GM21619 (cell line): ENCODE results near the gene IGF1R.
A peak's percentile ranks its signal among the peaks of the same experiment; 100 is the strongest.

Source experiments
- ATAC-seq: cut with Tn5 transposase; IDR thresholded peaks from one replicate; pipeline ENCODE4 v1.9.1; 2021; ENCODE audit not compliant: unreplicated experiment

Gene IGF1R

DNA sequence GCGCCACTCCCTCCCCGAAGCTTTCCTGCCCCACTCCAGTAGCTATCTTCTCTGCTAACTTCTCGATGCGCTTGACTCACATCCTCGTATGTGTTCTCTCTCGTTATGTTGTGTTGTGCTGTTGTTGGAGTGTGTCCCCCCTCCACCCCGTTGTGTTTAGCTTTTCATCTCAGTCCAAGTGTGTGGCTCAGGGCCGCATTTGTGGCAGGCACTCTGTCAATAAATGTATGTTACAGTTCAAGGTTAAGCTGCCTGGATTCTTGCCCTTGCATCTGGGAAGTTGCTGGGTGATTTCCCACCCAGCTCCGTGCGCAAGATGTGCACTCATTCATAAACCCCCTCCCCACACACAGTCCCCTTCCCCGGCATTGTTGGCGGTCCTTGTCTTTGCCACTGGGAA is 287.4 kb downstream of the IGF1R start:
- ATAC-seq: no peak

DNA sequence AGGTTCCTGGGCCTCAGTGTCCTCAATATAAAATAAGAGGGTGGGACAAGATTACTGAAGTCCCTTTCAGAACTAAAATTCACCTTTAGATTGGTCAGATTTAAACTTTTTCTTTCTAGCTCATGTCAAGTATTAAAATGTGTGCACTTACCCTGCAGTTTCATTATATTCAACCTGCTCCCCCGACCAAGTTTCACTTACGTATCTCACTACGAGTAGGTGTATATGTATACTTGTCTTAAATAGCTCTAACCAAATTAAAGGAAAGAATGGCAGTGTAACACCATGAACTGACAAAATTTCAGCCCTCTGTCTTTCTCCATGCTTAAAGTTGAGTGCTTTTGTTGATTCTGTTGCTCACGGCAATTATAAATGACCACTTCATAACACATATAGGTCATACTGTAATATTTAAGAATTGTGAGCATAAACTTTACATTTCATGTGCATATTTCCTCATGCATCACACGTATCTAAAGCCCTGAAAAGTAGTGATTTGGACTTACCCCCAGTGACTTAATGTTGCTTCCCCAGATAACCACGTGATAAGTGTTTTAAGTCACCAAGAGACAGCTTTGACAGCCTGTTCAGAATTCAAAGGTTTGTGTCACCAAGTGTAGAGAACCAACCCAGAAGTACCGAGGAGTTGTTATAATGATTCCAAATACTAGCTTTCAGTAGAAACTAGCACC is 289.2 kb downstream of the IGF1R start:
- peak; percentile 70 for ATAC-seq

DNA sequence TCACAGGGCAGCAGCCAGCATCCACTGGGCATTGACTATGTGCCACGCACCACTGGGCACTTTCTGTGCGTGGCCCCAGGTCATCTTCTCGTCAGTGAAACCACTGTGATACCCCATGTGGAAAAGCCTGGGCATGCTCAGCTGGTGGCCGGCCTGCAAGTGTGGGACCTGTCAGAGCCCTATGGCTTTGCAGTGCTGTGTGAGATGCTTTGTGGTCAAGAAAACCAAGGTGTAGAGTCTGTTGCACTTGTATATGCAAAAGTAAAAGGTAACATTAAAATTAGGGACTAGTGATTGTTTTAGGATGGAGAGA is 289.7 kb downstream of the IGF1R start:
- ATAC-seq: peak; percentile 56

- no peak for ATAC-seq
Measured at GRCh38 chr15:98938799-98939198, 290.5 kb downstream of the IGF1R start.

- no peak for ATAC-seq
Measured at GRCh38 chr15:98939311-98940080, 291.2 kb downstream of the IGF1R start.

- no peak for ATAC-seq
Measured at GRCh38 chr15:98941595-98942255, 293.4 kb downstream of the IGF1R start.

- no peak for ATAC-seq
Measured at GRCh38 chr15:98942431-98942830, 294.1 kb downstream of the IGF1R start.

DNA sequence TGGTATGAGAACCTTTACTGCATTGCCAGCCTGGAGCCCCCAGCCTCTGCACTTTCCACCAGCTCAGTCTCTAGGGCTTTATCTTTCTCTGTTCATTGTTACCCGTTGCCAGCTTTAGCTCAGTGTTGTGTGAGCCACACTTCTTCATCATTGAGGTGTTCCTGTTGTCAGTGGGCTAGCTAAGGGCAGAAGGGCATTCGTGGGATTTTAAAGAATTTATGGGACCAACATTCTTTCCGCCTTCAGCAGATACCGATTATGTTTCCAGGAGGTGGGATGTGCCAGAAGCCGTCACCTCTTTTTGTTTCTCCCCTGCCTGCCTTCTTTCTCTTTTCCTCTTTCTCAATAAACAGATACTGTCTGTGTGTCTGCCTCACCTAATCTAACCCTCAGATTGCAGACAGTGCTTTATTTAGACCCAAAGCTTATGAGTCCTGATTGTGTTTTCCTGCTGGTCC is 294.7 kb downstream of the IGF1R start:
- no peak for ATAC-seq

DNA sequence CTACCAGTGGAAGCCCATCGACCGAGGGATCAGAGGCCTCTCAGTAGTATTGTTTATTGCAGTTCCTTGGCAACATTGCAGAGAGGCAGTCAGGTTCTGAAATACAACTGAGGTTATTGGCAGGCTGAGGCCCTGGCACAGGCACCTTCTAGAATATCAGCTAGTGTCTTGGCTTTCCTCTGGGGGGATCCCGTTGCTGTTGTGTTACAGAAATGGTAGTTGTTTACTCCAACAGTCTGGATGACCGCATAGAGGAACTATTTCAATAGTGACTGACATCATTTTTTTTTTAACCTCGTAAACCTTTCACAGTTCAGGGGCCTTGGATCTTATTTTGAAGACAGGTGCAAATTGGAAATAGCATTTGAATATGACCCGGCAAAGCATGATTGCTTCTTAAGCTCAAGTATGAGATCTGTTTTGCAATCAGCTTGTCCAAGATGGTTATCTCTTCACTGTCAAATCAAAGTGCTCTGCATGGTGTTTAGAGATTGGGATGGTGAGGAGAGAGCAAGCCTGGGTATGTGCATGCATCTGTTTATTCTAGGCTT is 295.3 kb downstream of the IGF1R start:
- no peak for ATAC-seq

- ATAC-seq: no peak
Measured at GRCh38 chr15:98946301-98947255, 298.2 kb downstream of the IGF1R start.

DNA sequence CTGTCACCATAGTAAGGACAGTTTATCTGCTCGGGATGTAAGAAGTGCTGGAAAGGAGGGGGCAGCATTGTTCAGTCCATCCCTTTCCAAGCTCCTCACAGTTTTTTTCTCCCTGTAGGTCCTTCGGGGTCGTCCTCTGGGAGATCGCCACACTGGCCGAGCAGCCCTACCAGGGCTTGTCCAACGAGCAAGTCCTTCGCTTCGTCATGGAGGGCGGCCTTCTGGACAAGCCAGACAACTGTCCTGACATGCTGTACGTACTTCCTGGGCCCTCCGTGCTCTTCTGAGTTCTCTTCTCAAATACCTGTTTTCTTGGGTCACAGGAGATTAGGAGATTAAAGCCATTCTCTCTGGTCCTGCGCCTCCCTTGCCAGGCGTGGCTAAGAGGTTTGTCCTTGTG is 300.1 kb downstream of the IGF1R start:
- ATAC-seq: no peak

- no peak for ATAC-seq
Measured at GRCh38 chr15:98948941-98949340, 300.6 kb downstream of the IGF1R start.

GRCh38 chr15:98949624-98950023 is 301.3 kb downstream of the IGF1R start:
- no peak for ATAC-seq

DNA sequence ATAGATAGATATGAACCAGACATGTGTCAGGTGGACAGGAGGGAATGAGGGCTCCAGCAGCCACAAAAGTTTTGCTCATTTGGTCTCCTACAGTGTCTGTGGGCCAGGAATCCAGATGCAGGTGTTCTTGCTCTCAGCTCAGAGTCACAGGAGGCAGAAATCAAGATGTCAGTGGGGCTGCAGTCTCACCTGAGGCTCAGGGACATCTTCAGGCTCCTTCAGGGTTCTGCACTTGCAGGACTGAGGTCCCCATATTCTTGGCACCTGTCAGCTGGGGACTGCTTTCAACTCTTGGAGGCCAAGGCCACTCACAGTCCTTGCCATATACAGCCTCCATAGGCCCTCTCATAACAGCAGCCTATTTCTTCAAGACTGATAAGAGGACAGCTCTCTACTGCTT is 301.9 kb downstream of the IGF1R start:
- no peak for ATAC-seq

- ATAC-seq: no peak
Measured at GRCh38 chr15:98951004-98951403, 302.7 kb downstream of the IGF1R start.

GRCh38 chr15:98951493-98952320 is 303.4 kb downstream of the IGF1R start:
- no peak for ATAC-seq

DNA sequence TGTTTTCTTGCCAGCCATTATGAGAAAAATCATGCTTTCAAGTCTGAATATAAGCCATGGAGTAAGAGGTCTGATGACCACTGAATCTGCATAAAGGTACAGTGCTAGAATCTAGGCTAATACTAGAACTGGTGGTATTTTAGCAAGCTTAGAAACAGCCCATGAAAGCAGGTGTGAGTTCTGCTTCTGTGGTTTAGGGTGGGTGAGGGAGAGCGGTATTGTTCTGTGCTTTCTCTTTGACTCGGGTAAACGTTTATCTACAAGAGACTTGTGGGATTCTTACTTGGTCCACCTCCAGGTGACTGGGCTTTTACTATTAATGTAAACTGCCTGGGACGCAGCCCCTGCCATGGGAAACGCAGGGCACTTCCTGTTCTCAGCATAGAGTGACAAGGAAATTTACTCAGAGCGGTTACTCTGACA is 304.1 kb downstream of the IGF1R start:
- ATAC-seq: peak; percentile 93

DNA sequence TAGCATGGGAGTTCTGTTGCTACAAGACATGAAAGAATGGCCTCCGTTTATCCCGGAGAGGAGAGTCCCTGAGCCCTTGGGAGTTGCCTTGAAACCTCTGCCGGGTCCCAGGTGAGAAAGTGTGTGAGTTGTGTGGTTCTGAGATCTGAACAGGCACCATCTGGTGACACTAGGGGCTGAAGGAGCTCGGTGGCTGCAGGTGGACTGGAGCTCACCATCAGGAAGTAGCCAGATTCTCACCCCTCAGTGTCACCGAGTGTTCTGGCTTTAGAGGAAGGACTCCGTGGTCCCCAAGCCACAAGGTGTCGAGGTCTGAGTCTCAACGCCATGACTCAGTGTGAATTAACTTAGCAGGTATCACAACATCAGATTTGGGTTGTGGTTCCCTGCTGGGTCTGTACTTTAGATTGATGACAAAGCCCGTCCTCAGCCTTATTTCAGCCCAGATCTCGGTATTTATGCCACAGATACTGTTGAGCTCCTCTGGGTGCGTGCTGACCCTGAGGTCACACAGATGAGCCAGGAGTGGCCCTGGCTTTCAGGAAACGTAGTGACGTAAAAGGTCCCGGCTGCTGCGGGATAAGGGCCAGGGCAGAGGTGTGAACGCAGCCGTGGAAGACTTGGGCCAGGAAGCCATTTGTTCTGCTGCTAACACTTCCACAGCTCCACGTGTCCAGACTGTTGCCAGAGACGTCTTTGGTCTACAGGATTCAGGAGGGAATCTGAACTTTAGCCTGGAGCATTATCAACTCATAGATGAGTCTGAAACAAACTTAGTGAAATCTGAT is 304.9 kb downstream of the IGF1R start:
- peak; percentile 41 for ATAC-seq

DNA sequence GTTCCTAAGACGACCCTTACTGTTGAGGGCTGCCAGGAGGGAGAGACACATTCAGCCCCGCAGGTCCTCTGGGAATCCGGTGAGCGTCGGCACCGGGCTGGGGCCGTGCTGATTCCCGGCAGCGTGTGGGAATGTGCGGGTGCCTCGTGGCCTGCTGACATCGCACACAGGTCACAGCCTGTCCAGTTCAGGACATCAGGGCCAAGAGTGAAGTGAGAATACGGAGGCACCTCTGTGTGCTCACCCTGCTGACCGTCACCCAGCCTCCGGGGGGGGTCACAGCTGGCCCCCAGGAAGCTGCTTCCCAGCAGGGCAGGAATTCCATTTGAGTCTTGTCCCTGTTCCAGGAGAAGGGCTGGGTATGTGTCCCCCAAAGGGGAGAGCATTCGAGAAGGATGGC is 305.6 kb downstream of the IGF1R start:
- ATAC-seq: no peak
